GM21390 (cell line): ENCODE data around the gene ABHD12B.
A peak's percentile ranks its signal among the peaks of the same experiment; 100 is the strongest.

ENCODE experiments used
- ATAC-seq: cut with Tn5 transposase; IDR thresholded peaks from one replicate; pipeline ENCODE4 v1.9.1; 2021; ENCODE audit not compliant: unreplicated experiment

ABHD12B gene, protein sequence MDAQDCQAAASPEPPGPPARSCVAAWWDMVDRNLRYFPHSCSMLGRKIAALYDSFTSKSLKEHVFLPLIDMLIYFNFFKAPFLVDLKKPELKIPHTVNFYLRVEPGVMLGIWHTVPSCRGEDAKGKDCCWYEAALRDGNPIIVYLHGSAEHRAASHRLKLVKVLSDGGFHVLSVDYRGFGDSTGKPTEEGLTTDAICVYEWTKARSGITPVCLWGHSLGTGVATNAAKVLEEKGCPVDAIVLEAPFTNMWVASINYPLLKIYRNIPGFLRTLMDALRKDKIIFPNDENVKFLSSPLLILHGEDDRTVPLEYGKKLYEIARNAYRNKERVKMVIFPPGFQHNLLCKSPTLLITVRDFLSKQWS

DNA sequence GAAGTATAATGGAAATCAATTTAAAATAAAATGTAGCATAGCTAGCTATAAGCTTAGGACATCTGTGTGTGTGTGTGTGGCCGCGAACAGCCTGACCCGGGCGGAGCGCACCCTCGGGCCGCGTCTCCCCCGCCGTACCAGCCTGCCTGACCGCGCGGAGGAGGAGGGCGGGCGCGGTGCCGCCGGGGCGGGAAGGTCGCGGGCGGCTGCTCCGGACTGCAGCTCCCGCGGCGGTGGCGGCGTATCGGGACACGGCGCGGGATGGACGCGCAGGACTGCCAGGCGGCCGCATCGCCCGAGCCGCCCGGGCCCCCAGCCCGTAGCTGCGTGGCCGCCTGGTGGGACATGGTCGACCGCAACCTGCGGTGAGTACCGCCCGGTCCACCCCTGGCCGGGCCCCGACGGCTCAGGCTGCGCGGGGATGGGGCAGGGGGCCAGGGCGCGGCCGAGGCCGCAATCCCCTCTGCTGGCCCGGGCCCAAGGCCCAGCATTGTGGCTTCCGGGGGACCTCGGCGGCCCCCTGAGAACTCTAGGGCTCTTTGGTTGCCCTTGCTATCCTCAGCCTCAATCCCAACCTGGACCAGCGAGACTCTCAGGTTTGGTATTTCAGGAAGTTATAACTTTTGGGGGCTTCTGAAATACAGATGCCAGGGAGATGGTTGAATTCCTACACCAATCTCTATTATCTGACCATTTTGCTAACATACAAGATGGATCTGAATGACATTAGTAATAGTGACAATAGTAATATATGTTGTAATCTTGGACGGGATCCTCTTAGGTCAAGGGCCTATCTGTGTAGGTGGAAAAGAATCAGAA is at the start of gene ABHD12B:
Gene ABHD12B (plus strand): TSS at position 140 of the 819 bp plus-strand sequence. CDS start 122 bp downstream, at position 262.
- ATAC-seq, result no peak

DNA sequence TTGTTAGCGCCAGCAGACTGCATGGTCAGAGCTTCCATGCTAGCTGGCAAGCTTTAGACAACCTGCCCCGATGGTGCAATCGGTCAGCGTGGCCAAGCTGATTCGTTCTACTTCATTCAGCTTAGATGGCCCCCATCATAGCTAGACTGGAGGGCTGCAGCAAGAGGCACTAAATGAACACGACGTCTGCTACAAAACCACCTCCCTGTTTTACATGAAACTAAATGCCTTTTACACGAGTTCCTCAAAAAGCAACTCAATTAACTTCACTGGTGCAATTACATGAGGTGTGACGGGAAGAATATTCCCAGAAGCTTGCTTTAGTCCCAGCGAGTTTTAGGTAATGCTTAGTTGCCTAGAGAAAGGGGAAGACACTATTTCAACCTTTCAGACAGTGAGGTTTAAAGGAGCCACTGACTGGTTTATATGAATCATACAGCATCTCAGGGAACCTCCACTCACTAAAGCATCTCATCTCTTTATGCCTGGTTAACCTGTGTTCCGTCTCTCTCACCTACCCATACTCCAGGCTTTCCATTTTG is 49.3 kb upstream of the ABHD12B start:
- no peak for ATAC-seq

DNA sequence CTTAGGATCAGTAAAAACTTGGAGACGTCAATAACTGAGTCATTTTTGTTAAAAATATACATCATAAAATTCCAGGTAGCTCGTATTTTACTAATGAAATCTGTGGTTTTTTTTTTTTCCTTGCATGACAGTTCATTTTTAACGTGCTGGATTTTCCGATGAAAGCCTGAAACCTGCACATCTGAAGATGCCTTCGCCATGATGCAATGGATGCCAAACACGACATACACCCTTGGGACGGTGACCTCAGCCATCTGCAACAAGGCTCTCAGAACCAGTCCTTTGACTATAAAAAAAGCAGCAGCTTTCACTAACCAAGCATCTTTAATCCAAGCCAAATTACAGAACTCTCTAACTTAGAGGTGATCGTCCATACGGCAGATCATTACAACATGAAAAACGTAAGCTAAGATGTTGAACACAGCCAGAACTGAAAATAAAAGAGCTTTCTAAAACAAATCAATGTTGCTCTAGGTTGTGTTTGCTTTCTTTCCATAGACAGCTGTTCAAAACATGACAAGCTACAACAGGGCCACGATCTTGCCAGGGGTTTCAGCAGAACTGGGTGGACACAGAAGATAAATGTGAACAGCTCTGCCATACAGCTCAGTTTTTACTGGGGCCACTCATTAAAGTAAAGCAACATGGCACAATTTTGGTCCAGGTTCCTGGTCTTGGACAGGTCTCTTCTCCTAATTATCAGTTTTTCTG is 48.6 kb upstream of the ABHD12B start:
- peak; percentile 20 for ATAC-seq

DNA sequence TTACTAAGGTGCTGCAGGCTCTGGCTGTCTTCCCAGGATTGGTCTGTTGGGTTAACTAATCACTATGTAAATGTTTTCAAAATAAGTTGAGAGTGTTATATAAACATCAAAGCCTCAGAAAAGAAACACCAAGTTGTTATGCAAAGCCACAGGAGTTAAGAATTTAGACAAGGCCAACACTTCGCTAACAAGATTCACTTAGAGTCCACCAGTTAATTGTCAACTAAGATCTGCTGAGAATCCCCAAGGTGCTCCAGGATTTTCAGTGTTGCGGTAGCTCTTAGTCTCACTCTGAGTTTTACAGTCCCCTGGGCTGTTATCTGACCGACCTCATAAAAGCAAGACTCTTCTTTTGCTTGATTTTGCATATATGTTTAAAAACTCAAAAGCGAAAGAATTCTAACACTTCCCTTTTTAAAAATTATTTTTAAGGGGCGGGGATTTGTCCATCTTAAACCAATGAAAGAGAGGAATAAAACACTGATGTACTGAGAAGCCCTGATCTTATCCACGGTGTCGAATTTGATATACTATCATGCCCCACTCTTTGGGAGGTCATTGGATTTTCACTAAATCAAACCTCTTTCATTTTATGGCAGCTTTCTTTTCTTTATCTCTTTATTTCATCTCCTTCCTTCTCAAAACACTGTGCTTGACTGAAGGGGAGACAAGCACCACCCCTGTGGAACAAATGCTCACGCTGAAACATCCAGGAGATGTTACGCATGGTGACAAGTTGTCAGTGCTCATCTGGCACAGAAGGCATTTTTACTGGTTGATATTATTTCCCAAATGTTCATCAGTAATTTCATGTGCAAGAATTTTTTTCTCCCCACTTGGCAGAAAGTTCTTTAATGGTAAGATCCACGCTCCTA is 47.9 kb upstream of the ABHD12B start:
- ATAC-seq, result peak; percentile 63

DNA sequence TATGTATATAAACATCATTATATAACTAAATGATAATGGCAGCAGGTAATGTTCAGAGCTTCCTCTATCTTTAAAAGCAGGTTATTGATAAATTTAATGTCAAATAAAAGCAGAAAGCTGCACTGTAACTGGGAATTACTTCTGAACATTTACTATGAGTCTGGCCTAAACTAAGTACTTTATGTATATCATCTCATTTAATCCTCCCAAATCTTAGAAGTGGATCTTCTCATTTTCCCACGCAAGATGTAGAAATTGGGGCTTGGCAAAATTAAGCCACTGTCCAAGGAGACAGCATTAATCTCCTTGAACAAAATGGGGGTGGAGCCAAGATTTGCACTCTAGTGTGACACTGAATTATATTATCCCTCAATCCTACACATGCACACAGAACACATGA is 46.5 kb upstream of the ABHD12B start:
- ATAC-seq, result no peak

DNA sequence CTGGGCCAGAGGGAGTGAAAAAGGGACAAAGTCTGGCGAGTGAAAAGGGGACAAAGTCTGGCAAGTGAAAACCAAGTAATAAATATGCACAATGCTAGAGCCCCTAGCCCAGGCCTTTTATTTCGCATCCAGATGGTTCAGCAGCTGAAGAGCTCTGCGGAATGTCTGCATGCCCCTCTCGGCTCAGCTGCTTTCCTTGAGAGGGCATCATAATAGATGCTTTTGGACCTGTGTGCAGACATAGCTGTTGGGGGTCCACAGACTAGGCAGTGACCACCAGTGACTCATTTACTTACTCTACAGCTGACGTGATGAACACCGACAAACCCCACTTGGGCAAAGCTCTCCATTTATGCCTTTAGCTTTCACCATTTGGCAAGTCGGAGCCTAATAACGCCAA is 45.2 kb upstream of the ABHD12B start:
- ATAC-seq, result no peak

DNA sequence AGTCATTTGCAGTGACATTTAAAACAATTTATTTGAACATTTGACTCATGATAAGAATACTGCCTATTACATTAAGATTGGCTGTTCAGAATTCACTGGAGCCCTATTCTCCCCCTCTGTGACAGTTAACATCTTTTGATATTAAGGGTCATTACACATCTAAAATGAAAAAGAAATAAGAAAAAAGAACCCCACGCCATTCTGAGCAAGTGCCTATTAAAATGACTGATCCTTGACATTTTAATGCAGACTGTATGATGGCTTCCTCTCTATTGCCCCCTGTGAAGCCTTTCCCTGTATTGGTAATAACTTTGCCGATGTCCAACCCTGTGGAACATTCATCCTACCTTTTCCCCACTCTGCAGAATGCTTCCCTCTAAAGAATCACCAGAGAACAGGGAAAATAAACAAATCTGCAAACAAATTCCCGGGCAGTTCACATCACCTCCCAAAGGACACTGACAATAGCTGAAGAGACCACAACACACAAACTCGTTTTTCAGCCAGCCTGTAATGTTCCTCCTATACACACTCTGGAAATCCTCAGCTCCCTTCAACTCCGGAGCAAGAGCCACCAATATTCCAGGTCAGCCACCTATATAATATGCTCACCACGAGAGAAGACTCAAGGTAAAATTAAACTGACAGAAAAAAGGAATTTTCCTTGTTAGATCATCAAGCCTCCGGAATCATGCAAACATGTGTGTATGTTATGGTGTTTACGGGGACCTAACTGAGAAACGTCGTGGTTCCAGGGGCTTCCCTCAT is 42.9 kb upstream of the ABHD12B start:
- ATAC-seq, result no peak

DNA sequence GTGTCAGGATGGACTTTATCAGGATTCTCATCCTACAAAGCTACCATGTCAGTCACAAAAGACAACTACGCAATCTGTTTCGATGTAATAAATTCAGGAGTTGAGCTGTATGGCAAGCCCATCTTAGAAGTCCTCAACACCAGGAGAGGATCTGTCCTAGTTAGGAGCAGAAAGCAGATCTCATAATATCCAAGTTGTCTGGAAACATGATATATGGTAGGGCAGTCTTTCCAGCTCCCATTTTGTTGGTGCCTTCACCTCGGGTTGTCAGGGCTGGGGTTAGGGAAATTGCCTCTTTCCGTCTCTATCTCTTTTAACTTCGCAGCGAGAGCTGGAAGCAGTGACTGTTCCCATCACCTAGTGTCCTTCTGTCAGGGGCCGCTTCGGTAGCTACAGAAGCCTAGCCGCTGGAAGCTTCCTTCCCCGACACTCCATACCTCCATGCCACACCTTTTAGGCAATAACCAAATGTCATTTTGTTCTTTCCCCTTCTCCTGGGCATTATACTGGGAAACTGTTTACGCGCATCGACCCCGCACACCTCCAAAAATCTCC is 42.3 kb upstream of the ABHD12B start:
- no peak for ATAC-seq

DNA sequence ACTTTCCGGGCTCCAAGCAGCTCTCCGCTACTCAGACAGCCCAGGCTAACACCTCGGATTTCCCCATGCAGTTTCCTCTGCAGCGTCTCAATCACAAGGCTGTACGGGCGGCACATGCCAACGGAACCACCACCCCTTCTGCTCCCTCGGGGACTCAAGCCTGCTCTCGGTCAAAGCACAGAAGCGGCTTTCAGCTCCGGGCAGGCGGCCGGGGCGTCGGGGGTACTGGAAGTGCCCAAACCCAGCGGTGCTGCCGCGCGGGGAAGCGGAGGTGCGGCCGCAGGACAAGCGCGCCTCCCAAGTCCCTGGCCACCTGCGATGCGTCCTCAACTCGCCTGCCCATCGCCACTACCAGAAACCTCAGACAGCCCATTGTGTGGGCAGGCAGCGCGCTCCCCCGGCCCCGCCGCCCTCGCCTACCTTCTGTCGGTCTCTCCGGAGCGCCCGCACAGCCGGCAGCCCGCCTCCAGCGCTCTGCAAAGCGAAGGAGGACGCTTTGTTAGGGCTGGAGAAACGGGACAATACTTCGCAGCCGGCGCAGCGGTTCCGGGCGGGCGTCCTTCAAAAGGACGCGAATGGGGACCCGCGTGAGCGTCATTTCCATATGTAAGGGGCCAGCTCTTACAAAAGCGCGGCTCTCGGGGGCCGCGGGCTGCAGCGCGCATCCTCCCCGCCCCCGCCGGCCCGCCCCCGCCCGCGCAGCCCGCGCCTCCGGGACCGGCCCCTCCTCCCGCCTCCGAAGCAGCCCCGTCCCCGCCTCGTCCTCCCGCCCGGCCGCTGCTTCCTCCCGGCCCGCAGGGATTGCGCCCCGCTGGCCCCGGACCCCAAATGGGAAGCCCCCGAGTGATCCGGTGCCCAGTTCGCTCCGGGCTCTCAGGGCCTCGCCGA is 41.6 kb upstream of the ABHD12B start:
- peak; percentile 38 for ATAC-seq

DNA sequence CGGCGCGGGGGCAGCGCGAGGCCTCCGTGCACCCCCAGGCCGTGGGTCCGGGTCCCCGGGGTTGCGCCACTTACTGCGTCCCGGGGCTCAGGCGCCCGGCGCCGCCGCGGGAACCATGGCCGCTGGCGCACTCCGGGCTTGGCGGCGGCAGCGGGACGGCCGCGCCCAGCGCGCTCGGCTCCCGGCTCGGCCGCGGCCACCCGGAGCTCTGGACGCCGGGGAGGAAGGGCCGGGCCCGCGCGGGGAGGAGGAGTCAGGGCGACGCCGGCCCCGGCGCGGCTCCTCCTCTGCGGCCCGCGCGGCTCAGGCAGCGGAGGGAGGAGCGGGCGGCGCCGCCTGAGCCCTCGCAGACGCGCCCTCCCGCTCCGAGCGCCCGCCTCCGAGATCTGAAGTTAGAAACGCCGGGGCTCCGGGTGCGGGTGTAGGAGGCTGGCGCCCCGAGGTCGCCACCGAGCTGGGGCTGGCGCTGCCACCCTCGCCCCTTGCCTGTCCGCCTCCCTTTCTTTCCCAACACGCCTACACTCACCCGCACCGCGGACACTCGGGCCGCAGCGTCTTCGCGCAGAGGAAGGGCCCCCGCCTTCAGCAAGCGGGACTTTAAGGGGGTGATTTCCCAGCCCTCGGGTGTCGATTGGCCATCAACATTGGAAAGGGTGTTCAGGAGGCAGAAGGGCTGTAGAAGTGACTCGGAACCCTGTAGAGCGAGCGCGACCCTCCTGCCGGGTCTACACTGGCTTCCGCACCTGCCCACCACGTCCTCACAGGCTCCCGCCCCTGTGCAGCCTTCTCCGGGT is 40.7 kb upstream of the ABHD12B start, which contains the start of gene NIN:
Gene NIN (minus strand): TSS at position 231 of the 794 bp plus-strand sequence. CDS start 9,106 bp downstream, outside the sequence.
- peak; percentile 83 for ATAC-seq

DNA sequence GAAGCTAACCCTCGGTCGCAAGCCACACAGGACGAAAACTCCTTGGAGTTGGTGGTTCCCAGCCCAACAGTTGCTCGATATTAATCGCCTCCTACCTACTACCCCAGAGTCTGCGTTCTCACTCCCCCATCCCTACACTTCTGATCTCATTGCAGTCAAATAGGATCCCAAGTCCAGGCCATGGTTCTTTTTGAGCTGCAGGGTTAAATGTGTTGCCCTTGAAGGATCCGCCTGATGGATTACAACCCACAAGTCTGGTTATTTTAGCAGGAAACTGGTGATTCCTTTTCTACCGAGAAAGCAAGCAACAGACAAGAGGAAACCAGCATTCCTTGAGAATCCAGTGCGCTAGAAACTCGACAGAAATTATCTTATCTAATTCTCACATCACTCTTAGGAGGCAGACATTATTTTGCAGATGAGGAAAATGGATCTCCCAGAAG is 40.1 kb upstream of the ABHD12B start:
- ATAC-seq, result no peak

DNA sequence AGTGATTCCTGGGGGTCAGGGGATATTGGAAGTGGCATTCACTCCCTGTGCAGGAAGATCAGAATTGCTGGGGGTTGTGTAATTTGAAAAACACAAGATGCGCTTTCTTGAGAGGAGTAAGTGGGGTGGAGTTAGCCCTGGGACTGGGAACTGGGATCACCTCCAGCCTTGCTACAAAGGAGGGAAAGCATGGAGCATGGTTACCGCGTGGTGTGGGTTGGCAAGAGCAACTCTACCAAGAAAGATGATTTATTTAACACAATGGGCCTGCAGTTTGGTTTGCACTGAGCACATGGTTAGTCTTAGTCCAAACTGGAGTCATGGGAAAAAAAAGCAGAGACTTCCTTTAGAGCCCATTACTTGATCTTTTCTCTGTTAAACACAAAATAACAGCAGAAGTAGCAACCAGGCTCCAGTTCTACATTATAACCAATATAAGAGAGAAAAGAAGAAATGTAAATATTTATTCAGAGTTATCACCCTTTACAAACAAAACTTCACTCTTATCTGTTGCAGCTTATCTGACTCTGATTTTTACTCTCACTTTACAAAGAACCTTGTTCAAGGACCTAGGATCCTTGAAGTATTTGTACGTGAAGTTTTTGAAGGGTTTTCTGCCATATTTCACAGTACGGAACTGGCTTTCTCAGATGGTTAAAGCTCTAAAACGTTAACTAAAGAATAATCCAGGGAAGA is 38.8 kb upstream of the ABHD12B start:
- ATAC-seq, result no peak

DNA sequence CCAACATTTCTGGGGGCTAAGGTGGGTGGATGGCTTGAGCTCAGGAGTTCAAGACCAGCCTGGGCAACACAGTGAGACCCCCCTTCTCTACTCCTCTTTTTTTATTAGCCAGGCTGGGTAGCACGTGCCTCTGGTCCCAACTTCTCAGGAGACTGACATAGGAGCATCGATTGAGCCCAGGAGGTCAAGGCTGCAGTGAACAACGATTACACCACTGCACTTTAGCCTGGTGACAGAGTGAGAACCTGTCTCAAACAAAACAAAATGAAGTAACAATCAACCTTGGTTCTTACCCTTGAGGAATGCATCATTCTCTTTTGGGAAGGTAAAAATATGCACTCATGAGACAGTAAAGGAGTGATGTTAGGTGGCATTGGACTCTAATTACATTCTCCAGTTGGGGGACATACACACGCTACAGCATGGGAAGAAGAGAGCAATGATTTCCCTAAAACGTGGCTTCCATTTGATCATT is 37.0 kb upstream of the ABHD12B start:
- ATAC-seq, result no peak

DNA sequence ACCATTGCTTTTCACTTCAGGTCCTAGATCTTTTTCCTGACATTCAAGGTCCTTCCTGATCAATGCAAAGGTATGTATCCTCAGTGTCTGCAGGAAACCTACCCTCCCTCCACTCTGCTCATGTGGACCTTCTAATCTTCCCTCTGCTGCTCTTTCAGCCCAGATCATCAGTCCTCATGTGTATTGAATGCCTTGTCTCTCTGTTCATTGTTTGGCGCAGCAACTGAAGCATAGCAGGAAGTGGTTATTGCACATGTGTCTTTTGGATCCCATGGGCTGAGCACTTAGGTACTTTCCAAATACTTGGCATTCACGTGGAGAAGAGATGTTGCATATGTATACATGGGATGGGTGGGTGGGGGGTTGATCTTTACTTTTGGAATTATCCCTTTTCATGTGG is 36.6 kb upstream of the ABHD12B start:
- no peak for ATAC-seq

DNA sequence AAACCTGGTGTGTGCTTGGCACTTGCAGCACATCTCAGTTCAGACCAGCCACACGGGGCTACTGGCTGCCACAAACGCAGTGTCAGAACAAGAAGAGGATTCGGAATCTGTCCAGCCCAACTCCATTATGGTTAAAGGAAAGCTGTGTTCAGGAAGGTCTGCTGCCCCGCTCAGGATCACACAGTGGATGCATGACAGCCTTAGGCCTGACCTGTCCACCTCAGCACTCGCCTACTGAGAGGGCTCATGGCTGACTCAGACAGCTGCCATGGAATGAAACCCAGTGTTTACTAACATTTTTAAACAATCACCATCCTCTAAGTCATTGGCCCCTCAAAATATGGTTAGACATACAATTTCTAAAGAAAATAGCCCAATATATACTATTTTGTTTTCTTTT is 35.3 kb upstream of the ABHD12B start:
- no peak for ATAC-seq

DNA sequence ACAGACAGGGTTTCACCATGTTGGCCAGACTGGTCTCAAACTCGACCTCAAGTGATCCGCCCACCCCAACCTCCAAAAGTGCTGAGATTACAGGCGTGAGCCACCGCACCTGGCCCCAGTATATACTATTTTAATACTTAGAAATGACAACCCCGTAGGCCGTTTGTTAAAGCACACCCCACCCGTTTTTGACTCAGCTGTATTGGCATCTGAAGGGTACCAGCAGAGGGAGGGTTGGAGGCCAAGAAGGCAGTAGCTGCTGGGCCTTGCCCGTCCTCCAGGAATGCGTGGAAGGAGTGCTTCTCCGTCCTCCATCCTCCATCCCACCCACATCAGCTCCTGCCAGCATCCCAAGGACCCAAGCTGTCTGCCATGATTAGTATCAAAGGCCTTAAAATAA is 34.6 kb upstream of the ABHD12B start:
- no peak for ATAC-seq
